Liver (tissue), 9 donors: ENCODE measurements around the gene ARHGAP32. TPM values are rescaled to one million over a fixed set of nuclear protein-coding genes. Genes with fewer than 3 reads are reported as not detected.

Experiments used
- DNase-seq: peaks from one replicate; pipeline ENCODE4 v3.0.0-alpha.2; 2017; ENCODE audit warnings: low spot score
- H3K27ac ChIP-seq, 2 donors: one replicate each; pipeline ENCODE4 v1.7.0; 2013; ENCODE audit warnings: inconsistent platforms in 2 of 2, low read length in 2 of 2, control low read depth in 1 of 2, low read depth in 1 of 2, mild to moderate bottlenecking in 1 of 2
- H3K27me3 ChIP-seq, 4 donors: one replicate each; pipeline versions ENCODE4 v1.6.1 to v1.7.0; 2013; ENCODE audit warnings: low read length in 3 of 4, inconsistent platforms in 1 of 4, mild to moderate bottlenecking in 1 of 4, moderate library complexity in 1 of 4; ENCODE audit not compliant: control insufficient read depth in 4 of 4, insufficient read depth in 4 of 4
- H3K36me3 ChIP-seq, 4 donors: one replicate each; pipeline versions ENCODE4 v1.6.1 to v1.7.0; 2013; ENCODE audit warnings: low read length in 3 of 4, mild to moderate bottlenecking in 3 of 4, low read depth in 1 of 4, moderate library complexity in 1 of 4; ENCODE audit not compliant: control insufficient read depth in 4 of 4, insufficient read depth in 3 of 4
- H3K4me1 ChIP-seq, 4 donors: one replicate each; pipeline versions ENCODE4 v1.6.1 to v1.7.0; 2013; ENCODE audit warnings: low read length in 3 of 4, mild to moderate bottlenecking in 3 of 4, moderate library complexity in 1 of 4; ENCODE audit not compliant: control insufficient read depth in 4 of 4, insufficient read depth in 4 of 4
- H3K4me3 ChIP-seq, 3 donors: one replicate each; pipeline versions ENCODE4 v1.6.1 to v1.7.0; 2013; ENCODE audit warnings: low read length in 3 of 3, control low read depth in 1 of 3, low read depth in 1 of 3, mild to moderate bottlenecking in 1 of 3
- H3K9ac ChIP-seq, 2 donors: one replicate each; pipeline ENCODE4 v1.7.0; 2013; ENCODE audit warnings: low read length in 2 of 2, mild to moderate bottlenecking in 2 of 2, moderate library complexity in 2 of 2, control low read depth in 1 of 2, low read depth in 1 of 2
- H3K9me3 ChIP-seq, 4 donors: one replicate each; pipeline versions ENCODE4 v1.6.1 to v1.7.0; 2013; ENCODE audit warnings: low read length in 3 of 4; ENCODE audit not compliant: control insufficient read depth in 4 of 4
- ATF3 ChIP-seq: IDR thresholded peaks from 2 replicates; pipeline ENCODE4 v1.6.1; 2016; ENCODE audit warnings: antibody characterized with exemption
- CTCF ChIP-seq: fragments of 150-350 bp; IDR thresholded peaks from 2 replicates; pipeline ENCODE4 v1.5.1; 2017; ENCODE audit warnings: improper control_type of control experiment, low read depth, low read length; ENCODE audit not compliant: missing input control
- EGR1 ChIP-seq, 2 donors: IDR thresholded peaks; 2 replicates each; pipeline ENCODE4 v1.6.1; 2016 to 2018; ENCODE audit warnings: antibody characterized with exemption in 2 of 2, low read depth in 2 of 2
- FOXA1 ChIP-seq: IDR thresholded peaks from 2 replicates; pipeline ENCODE4 v1.6.1; 2016; ENCODE audit warnings: antibody characterized with exemption
- FOXA2 ChIP-seq: IDR thresholded peaks from 2 replicates; pipeline ENCODE4 v1.6.1; 2016; ENCODE audit warnings: antibody characterized with exemption
- GABPA ChIP-seq, 2 donors: IDR thresholded peaks in 1 of 2; conservative IDR thresholded peaks in 1 of 2; 2 replicates each; pipeline ENCODE4 v1.6.1; 2016; ENCODE audit warnings: antibody characterized with exemption in 2 of 2, mild to moderate bottlenecking in 1 of 2, moderate library complexity in 1 of 2
- MAX ChIP-seq: IDR thresholded peaks from 2 replicates; pipeline ENCODE4 v1.6.1; 2016; ENCODE audit warnings: antibody characterized with exemption
- NR2F2 ChIP-seq: IDR thresholded peaks from 2 replicates; pipeline ENCODE4 v1.6.1; 2016; ENCODE audit warnings: antibody characterized with exemption
- RAD21 ChIP-seq, 2 donors: IDR thresholded peaks; 2 replicates each; pipeline ENCODE4 v1.6.1; 2016; ENCODE audit warnings: antibody characterized with exemption in 2 of 2, mild to moderate bottlenecking in 2 of 2
- RXRA ChIP-seq, 2 donors: IDR thresholded peaks; 2 replicates each; pipeline ENCODE4 v1.6.1; 2017 to 2018; ENCODE audit warnings: antibody characterized with exemption in 2 of 2, mild to moderate bottlenecking in 1 of 2
- TAF1 ChIP-seq: conservative IDR thresholded peaks from 2 replicates; pipeline ENCODE4 v1.6.1; 2016; ENCODE audit warnings: antibody characterized with exemption, mild to moderate bottlenecking
- YY1 ChIP-seq: IDR thresholded peaks from 2 replicates; pipeline ENCODE4 v1.6.1; 2016; ENCODE audit warnings: antibody characterized with exemption, mild to moderate bottlenecking
- WGBS: extraction: QIAGEN DNeasy Blood & Tissue Kit; methylation state at CpG from one replicate; pipeline ENCODE4 v1.1.7; 2013; 5-methylcytosine and 5-hydroxymethylcytosine counted together
- polyA plus RNA-seq, 2 donors: library from polyadenylated mRNA; stranded (reverse) in 1 of 2; unstranded in 1 of 2; fragments of 200-250 nt in 1 of 2; fragments of >200 nt in 1 of 2; fragmentation: Nextera tagmentation in 1 of 2; extraction: Ambion mirVana in 1 of 2; gene quantifications; one replicate each; pipeline versions ENCODE4 v1.2.1 to v1.2.3, GENCODE V29; 2013 to 2015
- total RNA-seq, 2 donors: library from RNA; depleted of rRNA; stranded (reverse); fragments of >200 nt; gene quantifications; one replicate each; pipeline ENCODE4 v1.2.3, GENCODE V29; 2014
- donor health status: healthy.
- donor health status: healthy.
- donor health status: healthy.
- donor health status: healthy.
- donor health status: healthy.

Gene ARHGAP32
- total and polyA plus RNA-seq, 4 donors, result 1.8 to 13.1 (median 2.6) TPM

GRCh38 chr11:129224538-129224937 lies 32.4 kb upstream of the ARHGAP32 start:
- H3K4me3 ChIP-seq, result no peak overlapping the region
- H3K4me1 ChIP-seq, result peaks cover 4 to 20% (median 11%) of the 10 kb centered on the region in 4 donors
- DNase-seq, result no peak
- TF ChIP-seq TAF1, result no peak
- no peak overlapping the region for H3K27ac ChIP-seq
- peaks cover 0 to 9% (median 4%) of the 10 kb centered on the region in 4 donors for H3K9me3 ChIP-seq
- no peaks in the 10 kb centered on the region for H3K36me3 ChIP-seq
- no peaks in the 10 kb centered on the region for H3K27me3 ChIP-seq
- WGBS, result 85% methylated on average over 3 of the region's 3 CpGs
- no peak overlapping the region for H3K9ac ChIP-seq

- WGBS, result 54% methylated on average over 2 of the region's 2 CpGs
Observed at GRCh38 chr11:129223701-129224149, 31.6 kb upstream of the ARHGAP32 start.

GRCh38 chr11:129223260-129223659 lies 31.1 kb upstream of the ARHGAP32 start:
- no peak for DNase-seq
- Histone ChIP-seq H3K36me3 (no peaks in the 10 kb centered on the region), H3K4me3 (no peak overlapping the region), H3K27ac (no peak overlapping the region), H3K9ac (no peak overlapping the region), H3K9me3 (peaks cover 0 to 9% (median 4%) of the 10 kb centered on the region in 4 donors), H3K4me1 (peaks cover 4 to 20% (median 11%) of the 10 kb centered on the region in 4 donors), H3K27me3 (no peaks in the 10 kb centered on the region)
- WGBS, result 61% methylated on average over 1 of the region's 1 CpG
- TF ChIP-seq YY1, result no peak
- TF ChIP-seq RAD21 (IDR thresholded peaks at IDR 0.05), result no peak
- TF ChIP-seq MAX, result no peak
- no peak for TF ChIP-seq EGR1 (IDR thresholded peaks at IDR 0.05; ENCODE audit: low read depth in 2 of 2)
- no peak for TF ChIP-seq ATF3
- TF ChIP-seq TAF1, result no peak
- TF ChIP-seq NR2F2, result no peak
- no peak for TF ChIP-seq FOXA2
- TF ChIP-seq FOXA1, result no peak
- TF ChIP-seq RXRA (IDR thresholded peaks at IDR 0.05), result no peak

More at GRCh38 chr11:129223701-129224149, 31.6 kb upstream of the ARHGAP32 start:
- H3K27ac ChIP-seq, result peak overlapping the region in 1 of 2 donors; percentile 51
- no peaks in the 10 kb centered on the region for H3K27me3 ChIP-seq
- no peak for DNase-seq
- no peak overlapping the region for H3K4me3 ChIP-seq
- H3K9me3 ChIP-seq, result peaks cover 0 to 9% (median 4%) of the 10 kb centered on the region in 4 donors
- no peak overlapping the region for H3K9ac ChIP-seq
- H3K4me1 ChIP-seq, result peaks cover 4 to 20% (median 11%) of the 10 kb centered on the region in 4 donors
- TF ChIP-seq MAX (no peak), GABPA (IDR thresholded peaks at IDR 0.05 in 1 of 2, conservative IDR thresholded peaks at IDR 0.05 in 1 of 2) (no peak), CTCF (no peak), RAD21 (IDR thresholded peaks at IDR 0.05) (peak in 1 of 2 donors; percentile 5)
- no peaks in the 10 kb centered on the region for H3K36me3 ChIP-seq
